Endothelial cell of umbilical vein (primary cell): ENCODE measurements around the gene ASB7. TPM values are rescaled to one million over a fixed set of nuclear protein-coding genes. Genes with fewer than 3 reads are reported as not detected.
"Not testable (repeated sequence)": the region's sequence is repeated elsewhere in the genome, so short reads cannot be mapped to it uniquely, and the experiment has no call there.

ENCODE experiments used
- BruUV-seq: library from RNA; stranded (reverse); fragments of 400-500 nt; replicated peaks from 2 replicates; lab custom pipeline; 2021; lab: Mats Ljungman, UMichigan
- CTCF ChIA-PET: fragments of 300-600, 350-600 bp; sonication (Branson Sonifier 250); formaldehyde crosslinking; loops from one replicate; lab custom pipeline; 2021; ENCODE audit warnings: antibody characterized with exemption, inconsistent platforms; lab: Charles Lee
- POLR2A ChIA-PET: fragments of 300-600, 350-600 bp; sonication (Branson Sonifier 250); formaldehyde crosslinking; loops from one replicate; lab custom pipeline; 2021; ENCODE audit warnings: antibody characterized with exemption, inconsistent platforms; lab: Charles Lee
- DNase-seq: peaks from one replicate; pipeline ENCODE4 v3.0.0-alpha.2; 2011; ENCODE audit warnings: low read depth, low spot score
- FAIRE-seq: peaks from 2 replicates; lab custom pipeline; 2011; peaks lifted over from hg19 to GRCh38; lab: Jason Lieb, UNC
- H2AFZ ChIP-seq: 2 replicates; pipeline ENCODE4 v1.6.0; 2012; ENCODE audit warnings: low read depth, low read length, control low read depth, inconsistent platforms
- H3K27ac ChIP-seq: 2 replicates; pipeline ENCODE4 v1.5.1; 2011; ENCODE audit warnings: low read depth, mild to moderate bottlenecking, control low read depth, low read length, moderate library complexity; ENCODE audit not compliant: insufficient read depth
- H3K27me3 ChIP-seq, 2 experiments: 2 replicates each; pipeline versions ENCODE4 v1.6.0 to v1.6.1; 2011; ENCODE audit warnings: low read length in 2 of 2, mixed read lengths in 1 of 2; ENCODE audit not compliant: control insufficient read depth in 2 of 2, insufficient read depth in 2 of 2
- H3K36me3 ChIP-seq, 2 experiments: 2 replicates in 1 of 2; 3 replicates in 1 of 2; pipeline ENCODE4 v1.5.1; 2011; ENCODE audit warnings: low read length in 2 of 2, mild to moderate bottlenecking in 1 of 2, moderate library complexity in 1 of 2; ENCODE audit not compliant: control insufficient read depth in 2 of 2, insufficient read depth in 2 of 2; ENCODE audit errors: extremely low read depth in 1 of 2
- H3K4me1 ChIP-seq: 3 replicates; pipeline ENCODE4 v1.5.1; 2011; ENCODE audit warnings: mild to moderate bottlenecking, low read length; ENCODE audit not compliant: control insufficient read depth, insufficient read depth; ENCODE audit errors: extremely low read depth
- H3K4me2 ChIP-seq: 2 replicates; pipeline ENCODE4 v1.6.1; 2011; ENCODE audit warnings: low read length, control low read depth, mixed read lengths; ENCODE audit not compliant: insufficient read depth
- H3K4me3 ChIP-seq, 3 experiments: fragments of 200-600 bp in 1 of 3; sonication (generic), shearing (Covaris generic) in 1 of 3; replicated peaks in 1 of 3; 2 replicates each; pipeline ENCODE4 v1.5.1; 2011 to 2016; ENCODE audit warnings: control low read depth in 3 of 3, low read length in 3 of 3, mild to moderate bottlenecking in 2 of 3, inconsistent platforms in 1 of 3, low read depth in 1 of 3, moderate library complexity in 1 of 3; ENCODE audit not compliant: insufficient read depth in 1 of 3
- H3K79me2 ChIP-seq: 2 replicates; pipeline ENCODE4 v1.6.0; 2012; ENCODE audit warnings: low read length, inconsistent platforms; ENCODE audit not compliant: control insufficient read depth, insufficient read depth
- H3K9ac ChIP-seq: replicated peaks from 2 replicates; pipeline ENCODE3; 2011; ENCODE audit warnings: low read length, control low read depth; ENCODE audit not compliant: insufficient read depth; ENCODE audit errors: extremely low read depth
- H3K9me1 ChIP-seq: replicated peaks from 3 replicates; pipeline ENCODE4 v1.6.0; 2011; ENCODE audit warnings: mild to moderate bottlenecking, low read length; ENCODE audit not compliant: control insufficient read depth, insufficient read depth; ENCODE audit errors: extremely low read depth
- H3K9me3 ChIP-seq: replicated peaks from 2 replicates; pipeline ENCODE4 v1.5.1; 2012; ENCODE audit warnings: low read length, inconsistent platforms; ENCODE audit not compliant: control insufficient read depth, insufficient read depth
- H4K20me1 ChIP-seq: replicated peaks from 2 replicates; pipeline ENCODE3; 2011; ENCODE audit warnings: mild to moderate bottlenecking, low read length; ENCODE audit not compliant: control insufficient read depth, insufficient read depth; ENCODE audit errors: extremely low read depth
- EZH2 ChIP-seq: IDR thresholded peaks from 2 replicates; pipeline ENCODE4 v1.6.1; 2012; ENCODE audit warnings: borderline replicate concordance, low read depth, mild to moderate bottlenecking, moderate library complexity, low read length, inconsistent platforms; ENCODE audit not compliant: severe bottlenecking
- FOS ChIP-seq: IDR thresholded peaks from 2 replicates; pipeline ENCODE4 v1.6.1; 2011; ENCODE audit warnings: mild to moderate bottlenecking, low read length, moderate library complexity, borderline replicate concordance; ENCODE audit not compliant: insufficient read depth
- GATA2 ChIP-seq: IDR thresholded peaks from 2 replicates; pipeline ENCODE4 v1.7.0; 2011; ENCODE audit warnings: low read depth, mild to moderate bottlenecking, moderate library complexity, mixed read lengths, low read length; ENCODE audit not compliant: insufficient read length, insufficient read depth
- JUN ChIP-seq: IDR thresholded peaks from 2 replicates; pipeline ENCODE4 v1.6.1; 2011; ENCODE audit warnings: borderline replicate concordance, low read depth; ENCODE audit not compliant: insufficient read length, insufficient read depth
- MYC ChIP-seq: IDR thresholded peaks from one replicate; pipeline ENCODE4 v1.6.1; 2011; ENCODE audit warnings: mild to moderate bottlenecking, low read depth, low read length
- POLR2A ChIP-seq: IDR thresholded peaks from 2 replicates; pipeline ENCODE4 v1.6.1; 2012; ENCODE audit warnings: low read depth, mild to moderate bottlenecking, control low read depth, low read length
- POLR2AphosphoS5 ChIP-seq: IDR thresholded peaks from 2 replicates; pipeline ENCODE4 v1.6.1; 2012; ENCODE audit warnings: low read depth, mild to moderate bottlenecking, control low read depth, low read length, moderate library complexity; ENCODE audit not compliant: insufficient read depth
- dilution Hi-C: fragments of 300-500 bp; cut with MboI; formaldehyde crosslinking; loops from one replicate; pipeline ENCODE4 v1.15.0; 2019; ENCODE audit warnings: low sequenced_read_pairs; ENCODE audit not compliant: extremely low pct_ligation_motif_present
- intact Hi-C: fragments of 100-400 bp; cut with micrococcal nuclease; formaldehyde crosslinking; loops from one replicate; pipeline ENCODE4 v1.10.0; 2022
- polyA plus RNA-seq, 4 experiments: library from polyadenylated mRNA; depleted of rRNA in 3 of 4; stranded (reverse) in 3 of 4; unstranded in 1 of 4; fragments of >200 nt; gene quantifications; 2 replicates each; pipeline versions ENCODE4 v1.2.1 to v1.2.3, GENCODE V29; 2011 to 2012; ENCODE audit warnings: missing spikeins in 1 of 4
- total RNA-seq: library from RNA; stranded (reverse); gene quantifications from 2 replicates; pipeline ENCODE4 v1.2.3, GENCODE V29; 2021
- TF ChIP-seq, protein P1 (sequence below): IDR thresholded peaks from 2 replicates; pipeline ENCODE4 v1.6.1; 2011; ENCODE audit not compliant: insufficient read depth, insufficient read length
- TF ChIP-seq, protein P2 (sequence below), 2 donors: IDR thresholded peaks; 1 replicate in 1 of 2; 2 replicates in 1 of 2; pipeline ENCODE4 v1.5.1; 2011; ENCODE audit warnings: low read length in 2 of 2, mild to moderate bottlenecking in 2 of 2, moderate library complexity in 2 of 2, control low read depth in 1 of 2, inconsistent platforms in 1 of 2, low read depth in 1 of 2; ENCODE audit not compliant: insufficient read depth in 1 of 2; ENCODE audit errors: extremely low read depth in 1 of 2

Gene ASB7
- total and polyA plus RNA-seq, 2 donors (not counting 3 experiments of a cell fraction or from before 2014, with no cell fraction given) = 6.8 to 13.3 TPM

- dilution Hi-C loops = no loop called here
- no peaks in the 10 kb centered on the region for H3K9me1 ChIP-seq
- no peaks in the 10 kb centered on the region for H3K9me3 ChIP-seq
- H3K27ac ChIP-seq = no peak overlapping the region
- peaks cover 55% of the 10 kb centered on the region for H3K79me2 ChIP-seq
- H3K36me3 ChIP-seq = no peaks in the 10 kb centered on the region
- DNase-seq (no peak), FAIRE-seq (no peak)
- CTCF ChIA-PET = interaction anchor here (1.6 kb wide), 1 partner anchor 16 kb away, joined by 6 read pairs; no protein-coding TSS in a partner anchor
- no peak overlapping the region for H3K4me3 ChIP-seq
- intact Hi-C loops = no loop called here
- no peaks in the 10 kb centered on the region for H3K27me3 ChIP-seq
- POLR2A ChIA-PET = no interaction called here
- no peak overlapping the region for H3K4me2 ChIP-seq
- H3K4me1 ChIP-seq = no peaks in the 10 kb centered on the region
- no TSS peak for BruUV-seq
- H4K20me1 ChIP-seq = peaks cover 2% of the 10 kb centered on the region
- TF ChIP-seq POLR2AphosphoS5 (no peak), FOS (no peak), MYC (no peak), EZH2 (no peak), GATA2 (no peak), JUN (no peak), POLR2A (no peak)
- TF ChIP-seq, protein P1, sequence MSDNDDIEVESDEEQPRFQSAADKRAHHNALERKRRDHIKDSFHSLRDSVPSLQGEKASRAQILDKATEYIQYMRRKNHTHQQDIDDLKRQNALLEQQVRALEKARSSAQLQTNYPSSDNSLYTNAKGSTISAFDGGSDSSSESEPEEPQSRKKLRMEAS = no peak
- TF ChIP-seq, protein P2, sequence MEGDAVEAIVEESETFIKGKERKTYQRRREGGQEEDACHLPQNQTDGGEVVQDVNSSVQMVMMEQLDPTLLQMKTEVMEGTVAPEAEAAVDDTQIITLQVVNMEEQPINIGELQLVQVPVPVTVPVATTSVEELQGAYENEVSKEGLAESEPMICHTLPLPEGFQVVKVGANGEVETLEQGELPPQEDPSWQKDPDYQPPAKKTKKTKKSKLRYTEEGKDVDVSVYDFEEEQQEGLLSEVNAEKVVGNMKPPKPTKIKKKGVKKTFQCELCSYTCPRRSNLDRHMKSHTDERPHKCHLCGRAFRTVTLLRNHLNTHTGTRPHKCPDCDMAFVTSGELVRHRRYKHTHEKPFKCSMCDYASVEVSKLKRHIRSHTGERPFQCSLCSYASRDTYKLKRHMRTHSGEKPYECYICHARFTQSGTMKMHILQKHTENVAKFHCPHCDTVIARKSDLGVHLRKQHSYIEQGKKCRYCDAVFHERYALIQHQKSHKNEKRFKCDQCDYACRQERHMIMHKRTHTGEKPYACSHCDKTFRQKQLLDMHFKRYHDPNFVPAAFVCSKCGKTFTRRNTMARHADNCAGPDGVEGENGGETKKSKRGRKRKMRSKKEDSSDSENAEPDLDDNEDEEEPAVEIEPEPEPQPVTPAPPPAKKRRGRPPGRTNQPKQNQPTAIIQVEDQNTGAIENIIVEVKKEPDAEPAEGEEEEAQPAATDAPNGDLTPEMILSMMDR (IDR thresholded peaks at IDR 0.05; ENCODE audit: extremely low read depth in 1 of 2, insufficient read depth in 1 of 2, low read depth in 1 of 2, low read length in 2 of 2) = no peak
- H2AFZ ChIP-seq = no peak overlapping the region
- H3K9ac ChIP-seq = no peak overlapping the region
Observed at GRCh38 chr15:100588638-100589242, 13.6 kb upstream of the ASB7 start.

DNA sequence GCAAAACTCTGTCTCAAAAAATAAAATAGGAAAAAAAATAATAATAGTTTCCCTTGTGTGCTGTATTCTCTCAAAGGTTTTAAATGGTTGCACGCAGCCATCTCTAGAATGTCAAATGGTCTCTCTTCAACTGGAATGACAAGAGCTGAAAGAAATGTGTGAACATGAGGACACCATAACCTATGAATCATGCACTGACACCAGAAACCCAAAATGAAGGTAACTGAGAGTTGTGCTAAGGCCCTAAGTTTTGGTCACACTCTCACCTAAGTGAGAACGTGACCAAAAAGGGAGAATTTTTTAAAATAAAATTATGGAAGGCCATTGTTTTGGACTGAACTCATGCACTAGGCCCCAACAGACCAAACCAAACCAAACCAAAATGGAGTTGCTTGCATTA is 11.2 kb upstream of the ASB7 start:
- H3K9ac ChIP-seq, H3K4me1 ChIP-seq, H4K20me1 ChIP-seq, FAIRE-seq, POLR2A ChIA-PET, H3K27ac ChIP-seq, dilution Hi-C loops, H3K4me3 ChIP-seq, H3K9me1 ChIP-seq, intact Hi-C loops, CTCF ChIA-PET, H3K36me3 ChIP-seq, H3K27me3 ChIP-seq, H3K9me3 ChIP-seq, H3K4me2 ChIP-seq, H2AFZ ChIP-seq, BruUV-seq, DNase-seq: not testable (repeated sequence)
- peaks cover 66% of the 10 kb centered on the region for H3K79me2 ChIP-seq
